ENCODE measurements around the gene DCX. TPM values are rescaled to one million over a fixed set of nuclear protein-coding genes. Genes with fewer than 3 reads are reported as not detected.

DCX gene
- total and polyA plus RNA-seq, 2 donors (not counting 1 experiment from before 2014, with no cell fraction given): not detected

DNA sequence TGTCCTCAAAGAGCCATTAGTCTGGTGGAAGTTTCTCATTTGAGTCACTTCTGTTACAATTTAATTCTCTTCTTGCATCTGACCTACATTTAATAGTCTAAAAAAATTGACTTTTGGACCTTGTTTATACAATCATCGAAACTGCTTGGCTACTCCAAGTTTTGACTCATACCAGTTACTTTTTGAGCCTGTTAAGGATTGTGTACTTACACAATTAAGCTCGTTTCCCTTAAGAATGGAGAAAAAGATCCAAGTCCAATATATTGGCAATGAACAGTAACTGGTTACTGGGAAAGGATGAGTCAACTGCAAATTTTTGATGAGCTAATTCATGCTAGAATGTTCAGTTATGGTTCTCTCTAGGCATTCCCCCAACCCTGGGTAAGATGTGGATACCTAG is 58.2 kb downstream of the DCX start:
- no peak overlapping the region for H3K9ac ChIP-seq (ENCODE audit: insufficient read depth, low read length)
- H3K36me3 ChIP-seq (ENCODE audit: control insufficient read depth, insufficient read depth, low read length): no peaks in the 10 kb centered on the region
- H3K27ac ChIP-seq (ENCODE audit: insufficient read depth, low read length): no peak overlapping the region
- H2AFZ ChIP-seq (ENCODE audit: low read length): no peak overlapping the region
- H3K4me1 ChIP-seq (ENCODE audit: control insufficient read depth, extremely low read depth, insufficient read depth, low read length): no peaks in the 10 kb centered on the region
- TF ChIP-seq EZH2 (IDR thresholded peaks at IDR 0.05; ENCODE audit: low read length, missing control alignments): no peak
- TF ChIP-seq, protein P1, sequence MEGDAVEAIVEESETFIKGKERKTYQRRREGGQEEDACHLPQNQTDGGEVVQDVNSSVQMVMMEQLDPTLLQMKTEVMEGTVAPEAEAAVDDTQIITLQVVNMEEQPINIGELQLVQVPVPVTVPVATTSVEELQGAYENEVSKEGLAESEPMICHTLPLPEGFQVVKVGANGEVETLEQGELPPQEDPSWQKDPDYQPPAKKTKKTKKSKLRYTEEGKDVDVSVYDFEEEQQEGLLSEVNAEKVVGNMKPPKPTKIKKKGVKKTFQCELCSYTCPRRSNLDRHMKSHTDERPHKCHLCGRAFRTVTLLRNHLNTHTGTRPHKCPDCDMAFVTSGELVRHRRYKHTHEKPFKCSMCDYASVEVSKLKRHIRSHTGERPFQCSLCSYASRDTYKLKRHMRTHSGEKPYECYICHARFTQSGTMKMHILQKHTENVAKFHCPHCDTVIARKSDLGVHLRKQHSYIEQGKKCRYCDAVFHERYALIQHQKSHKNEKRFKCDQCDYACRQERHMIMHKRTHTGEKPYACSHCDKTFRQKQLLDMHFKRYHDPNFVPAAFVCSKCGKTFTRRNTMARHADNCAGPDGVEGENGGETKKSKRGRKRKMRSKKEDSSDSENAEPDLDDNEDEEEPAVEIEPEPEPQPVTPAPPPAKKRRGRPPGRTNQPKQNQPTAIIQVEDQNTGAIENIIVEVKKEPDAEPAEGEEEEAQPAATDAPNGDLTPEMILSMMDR (conservative IDR thresholded peaks at IDR 0.05 in 1 of 2, IDR thresholded peaks at IDR 0.05 in 1 of 2; ENCODE audit: low read depth in 1 of 2, low read length in 2 of 2): no peak
- peak; percentile 6 to 78 for DNase-seq (ENCODE audit: low read depth in 2 of 2)
- H3K4me2 ChIP-seq (ENCODE audit: extremely low read depth, insufficient read depth, low read length): no peak overlapping the region
- no peaks in the 10 kb centered on the region for H3K79me2 ChIP-seq (ENCODE audit: control insufficient read depth, insufficient read depth, low read length)
- H3K4me3 ChIP-seq (replicated peaks in 1 of 4; ENCODE audit: control extremely low read depth in 1 of 4, insufficient read depth in 1 of 4, low read depth in 3 of 4, low read length in 4 of 4): no peak overlapping the region
- no peaks in the 10 kb centered on the region for H3K27me3 ChIP-seq (ENCODE audit: control insufficient read depth, insufficient read depth, low read length)
- no peaks in the 10 kb centered on the region for H3K9me3 ChIP-seq (ENCODE audit: control insufficient read depth, insufficient read depth, low read depth, low read length)
- no peaks in the 10 kb centered on the region for H4K20me1 ChIP-seq (ENCODE audit: control insufficient read depth, extremely low read depth, insufficient read depth, low read length)

DNA sequence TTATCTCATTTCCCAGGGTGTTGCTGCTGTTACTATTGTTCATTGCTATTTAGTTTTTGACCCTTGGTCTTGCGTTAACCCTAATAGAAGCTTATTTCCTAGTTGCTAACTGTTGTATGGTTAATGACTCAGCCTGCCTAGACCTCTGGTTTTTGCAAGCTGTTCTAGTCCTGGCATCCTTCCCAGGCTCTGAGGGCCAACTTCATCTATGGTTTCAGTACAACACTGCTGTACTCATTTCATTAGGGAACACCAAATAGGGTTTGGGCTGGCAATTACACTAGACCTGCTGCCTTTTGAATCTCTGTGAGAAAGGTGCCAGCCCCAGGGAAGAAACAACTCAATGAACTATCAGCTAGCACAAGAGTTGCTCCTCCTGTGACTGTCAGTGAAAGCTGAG is 59.6 kb downstream of the DCX start:
- no peak overlapping the region for H3K4me2 ChIP-seq (ENCODE audit: extremely low read depth, insufficient read depth, low read length)
- H4K20me1 ChIP-seq (ENCODE audit: control insufficient read depth, extremely low read depth, insufficient read depth, low read length): no peaks in the 10 kb centered on the region
- no peaks in the 10 kb centered on the region for H3K9me3 ChIP-seq (ENCODE audit: control insufficient read depth, insufficient read depth, low read depth, low read length)
- no peaks in the 10 kb centered on the region for H3K27me3 ChIP-seq (ENCODE audit: control insufficient read depth, insufficient read depth, low read length)
- H3K4me1 ChIP-seq (ENCODE audit: control insufficient read depth, extremely low read depth, insufficient read depth, low read length): no peaks in the 10 kb centered on the region
- no peaks in the 10 kb centered on the region for H3K79me2 ChIP-seq (ENCODE audit: control insufficient read depth, insufficient read depth, low read length)
- H3K9ac ChIP-seq (ENCODE audit: insufficient read depth, low read length): no peak overlapping the region
- no peak overlapping the region for H3K27ac ChIP-seq (ENCODE audit: insufficient read depth, low read length)
- DNase-seq (ENCODE audit: low read depth in 2 of 2): peak; percentile 38 to 90
- H3K36me3 ChIP-seq (ENCODE audit: control insufficient read depth, insufficient read depth, low read length): no peaks in the 10 kb centered on the region
- H2AFZ ChIP-seq (ENCODE audit: low read length): no peak overlapping the region
- no peak overlapping the region for H3K4me3 ChIP-seq (replicated peaks in 1 of 4; ENCODE audit: control extremely low read depth in 1 of 4, insufficient read depth in 1 of 4, low read depth in 3 of 4, low read length in 4 of 4)
- no peak for TF ChIP-seq EZH2 (IDR thresholded peaks at IDR 0.05; ENCODE audit: low read length, missing control alignments)
- TF ChIP-seq, protein P1 (conservative IDR thresholded peaks at IDR 0.05 in 1 of 2, IDR thresholded peaks at IDR 0.05 in 1 of 2; ENCODE audit: low read depth in 1 of 2, low read length in 2 of 2): no peak

DNA sequence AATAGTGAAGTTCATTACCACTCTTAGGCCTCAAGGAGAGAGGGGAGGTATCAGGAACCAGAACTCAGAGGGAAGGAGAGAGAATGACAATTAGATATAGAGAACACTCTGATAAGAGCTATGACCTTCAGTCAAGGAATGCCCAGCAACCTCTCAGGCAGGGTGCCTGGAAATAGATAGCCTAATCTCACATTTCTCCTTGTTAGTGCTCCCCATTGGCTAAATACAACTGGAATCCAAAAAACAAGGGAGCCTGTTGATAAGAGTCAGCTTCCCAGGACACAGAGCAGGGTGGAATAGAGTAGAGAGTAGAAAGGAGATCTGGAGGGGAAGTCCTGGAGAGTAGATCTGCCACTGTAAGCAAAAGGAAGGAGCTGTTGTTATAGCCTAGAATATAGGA is 62.1 kb downstream of the DCX start:
- Histone ChIP-seq H3K4me2 (ENCODE audit: extremely low read depth, insufficient read depth, low read length) (no peak overlapping the region), H3K4me1 (ENCODE audit: control insufficient read depth, extremely low read depth, insufficient read depth, low read length) (no peaks in the 10 kb centered on the region), H3K79me2 (ENCODE audit: control insufficient read depth, insufficient read depth, low read length) (no peaks in the 10 kb centered on the region), H3K27ac (ENCODE audit: insufficient read depth, low read length) (no peak overlapping the region), H2AFZ (ENCODE audit: low read length) (no peak overlapping the region), H3K9me3 (ENCODE audit: control insufficient read depth, insufficient read depth, low read depth, low read length) (no peaks in the 10 kb centered on the region), H4K20me1 (ENCODE audit: control insufficient read depth, extremely low read depth, insufficient read depth, low read length) (no peaks in the 10 kb centered on the region), H3K36me3 (ENCODE audit: control insufficient read depth, insufficient read depth, low read length) (no peaks in the 10 kb centered on the region), H3K27me3 (ENCODE audit: control insufficient read depth, insufficient read depth, low read length) (no peaks in the 10 kb centered on the region), H3K4me3 (replicated peaks in 1 of 4; ENCODE audit: control extremely low read depth in 1 of 4, insufficient read depth in 1 of 4, low read depth in 3 of 4, low read length in 4 of 4) (no peak overlapping the region), H3K9ac (ENCODE audit: insufficient read depth, low read length) (no peak overlapping the region)
- TF ChIP-seq EZH2 (IDR thresholded peaks at IDR 0.05; ENCODE audit: low read length, missing control alignments): no peak
- TF ChIP-seq, protein P1 (conservative IDR thresholded peaks at IDR 0.05 in 1 of 2, IDR thresholded peaks at IDR 0.05 in 1 of 2; ENCODE audit: low read depth in 1 of 2, low read length in 2 of 2): no peak
- no peak for DNase-seq (ENCODE audit: low read depth in 2 of 2)
